HG03520 (cell line): ENCODE measurements around the gene PRTN3.

ENCODE experiments used
- ATAC-seq: cut with Tn5 transposase; IDR thresholded peaks from one replicate; pipeline ENCODE4 v1.9.1; 2021; ENCODE audit warnings: mild to moderate bottlenecking, moderate library complexity; ENCODE audit not compliant: unreplicated experiment

The PRTN3 gene

DNA sequence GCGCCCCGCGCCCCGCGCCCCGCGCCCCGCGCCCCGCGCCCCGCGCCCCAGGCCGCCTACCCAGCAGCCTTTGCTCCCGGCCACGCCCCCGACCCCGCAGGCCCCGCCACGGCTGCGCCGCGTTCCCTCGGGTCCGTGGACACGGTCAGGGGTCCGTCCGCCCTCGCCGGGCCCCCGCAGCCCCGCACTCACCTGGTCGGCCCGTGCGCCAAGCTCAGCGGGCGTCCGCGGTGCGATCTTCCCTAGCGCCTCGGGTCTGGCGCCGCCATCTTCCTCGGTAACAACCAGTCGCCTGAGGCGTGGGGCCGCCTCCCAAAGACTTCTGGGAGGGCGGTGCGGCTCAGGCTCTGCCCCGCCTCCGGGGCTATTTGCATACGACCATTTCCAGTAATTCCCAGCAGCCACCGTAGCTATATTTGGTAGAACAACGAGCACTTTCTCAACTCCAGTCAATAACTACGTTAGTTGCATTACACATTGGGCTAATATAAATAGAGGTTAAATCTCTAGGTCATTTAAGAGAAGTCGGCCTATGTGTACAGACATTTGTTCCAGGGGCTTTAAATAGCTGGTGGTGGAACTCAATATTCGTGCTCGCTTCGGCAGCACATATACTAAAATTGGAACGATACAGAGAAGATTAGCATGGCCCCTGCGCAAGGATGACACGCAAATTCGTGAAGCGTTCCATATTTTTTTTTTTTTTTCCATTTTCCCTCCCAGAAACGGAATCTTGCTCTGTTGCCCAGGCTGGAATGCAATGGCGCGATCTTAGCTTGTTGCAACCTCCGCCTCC is 52.3 kb downstream of the PRTN3 start, which contains the start of the genes MED16 and RNU6-9:
MED16 (minus strand) TSS at position 294 of the 796 bp plus-strand sequence. CDS start 2,056 bp downstream, outside the sequence.
RNU6-9 (plus strand) TSS at position 591 of the 796 bp plus-strand sequence.
- ATAC-seq: peak; percentile 77

DNA sequence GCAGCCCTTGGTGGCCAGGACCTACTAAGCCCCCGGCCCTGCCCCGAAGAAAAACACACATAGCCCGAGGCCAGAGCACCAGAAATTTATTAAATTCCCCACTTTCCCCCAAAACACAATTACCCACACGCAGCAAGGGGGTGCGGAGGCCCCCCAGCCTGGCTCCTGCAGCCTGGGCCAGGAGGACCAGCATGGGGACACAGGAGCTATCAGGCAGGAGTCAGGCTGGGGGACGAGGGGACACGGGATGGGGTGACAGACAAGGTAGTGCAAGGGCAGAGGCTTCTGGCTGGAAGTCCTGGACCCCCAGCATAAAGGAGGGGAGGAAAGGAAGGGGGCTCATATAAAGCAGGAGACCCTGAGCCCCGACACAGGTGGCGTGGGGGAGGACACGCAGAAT is 55.6 kb downstream of the PRTN3 start:
- ATAC-seq: no peak

DNA sequence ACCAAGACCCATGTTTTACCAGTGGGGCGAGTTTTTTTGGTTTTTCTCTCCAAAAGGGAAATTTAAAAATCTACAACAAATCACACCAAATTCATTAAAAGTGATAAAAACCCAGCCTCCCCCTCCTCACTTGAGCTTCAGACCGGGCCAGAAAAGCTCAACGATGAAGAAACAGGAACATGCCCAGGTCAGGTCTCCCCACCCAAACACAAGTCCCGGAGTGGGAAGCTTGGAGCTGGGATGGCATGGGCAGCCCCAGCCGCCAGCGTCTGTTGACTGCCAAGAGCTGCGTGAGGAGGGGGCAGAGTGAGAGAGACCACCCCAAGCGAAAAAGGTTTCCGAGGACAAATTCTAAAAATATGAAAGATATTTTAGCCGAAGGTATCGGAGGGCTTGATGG is 56.2 kb downstream of the PRTN3 start:
- ATAC-seq: no peak

DNA sequence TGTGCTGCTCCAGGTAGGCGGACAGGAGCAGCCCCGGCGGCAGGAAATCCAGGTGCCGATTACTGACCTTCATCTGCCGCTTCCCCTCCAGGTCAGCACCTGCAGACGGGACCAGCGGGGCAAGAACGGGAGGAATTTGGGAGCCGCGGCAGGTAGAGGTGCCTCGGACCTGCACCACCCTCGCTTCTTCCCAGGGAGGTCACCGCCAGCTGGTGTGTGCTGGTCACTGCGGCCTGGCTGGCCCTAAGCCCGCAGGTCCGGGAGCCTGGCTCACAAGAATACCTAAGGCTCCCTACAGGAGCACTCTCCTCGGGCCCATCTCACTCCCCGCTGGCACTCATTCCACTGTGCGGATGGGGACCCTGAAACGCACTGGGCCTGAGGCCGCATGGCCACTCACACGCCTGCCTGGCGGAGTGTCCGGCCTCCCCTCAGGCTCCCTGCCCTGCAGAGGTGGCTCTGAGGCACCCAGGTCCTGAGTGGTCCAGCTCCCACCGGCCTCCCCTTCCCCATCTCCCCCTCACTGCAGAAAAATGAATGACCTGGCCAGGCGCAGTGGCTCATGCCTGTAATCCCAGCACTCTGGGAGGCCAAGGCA is 56.7 kb downstream of the PRTN3 start:
- ATAC-seq: no peak
